Measurements from ENCODE around the gene SLC27A4.
A peak's percentile ranks its signal among the peaks of the same experiment; 100 is the strongest.
"Not testable (repeated sequence)": the region's sequence is repeated elsewhere in the genome, so short reads cannot be mapped to it uniquely, and the experiment has no call there.

The SLC27A4 gene

GRCh38 chr9:128325629-128326028 lies 14.7 kb upstream of the SLC27A4 start:
- no peak for DNase-seq

GRCh38 chr9:128333451-128333869 lies 6.9 kb upstream of the SLC27A4 start:
- DNase-seq = no peak

- DNase-seq = no peak
These were observed 5.2 kb upstream of the SLC27A4 start for GRCh38 chr9:128335161-128335560.

- DNase-seq = no peak
These were observed 4.4 kb upstream of the SLC27A4 start for GRCh38 chr9:128335914-128336313.

GRCh38 chr9:128337936-128338335 lies 2.4 kb upstream of the SLC27A4 start:
- no peak for DNase-seq

- not testable (repeated sequence) for DNase-seq
These were observed 1.3 kb upstream of the SLC27A4 start for GRCh38 chr9:128338852-128339614.

GRCh38 chr9:128340691-128341434 lies 536 bp downstream of the SLC27A4 start:
- peak; percentile 29 for DNase-seq

GRCh38 chr9:128341435-128341849 lies 1.1 kb downstream of the SLC27A4 start:
- peak; percentile 79 for DNase-seq

- DNase-seq = no peak
These were observed 2.8 kb downstream of the SLC27A4 start for GRCh38 chr9:128342971-128343680.

GRCh38 chr9:128343855-128344254 lies 3.5 kb downstream of the SLC27A4 start:
- no peak for DNase-seq

- no peak for DNase-seq
These were observed 4.7 kb downstream of the SLC27A4 start for GRCh38 chr9:128344931-128345605.

- no peak for DNase-seq
These were observed 8.8 kb downstream of the SLC27A4 start for GRCh38 chr9:128349125-128349524.

- no peak for DNase-seq
These were observed 9.4 kb downstream of the SLC27A4 start for GRCh38 chr9:128349772-128350171.

- no peak for DNase-seq
These were observed 15.1 kb downstream of the SLC27A4 start for GRCh38 chr9:128355451-128355850.

GRCh38 chr9:128358090-128358489 lies 17.8 kb downstream of the SLC27A4 start:
- DNase-seq = no peak

- no peak for DNase-seq
These were observed 18.5 kb downstream of the SLC27A4 start for GRCh38 chr9:128358861-128359260.

GRCh38 chr9:128360826-128361225 lies 20.5 kb downstream of the SLC27A4 start:
- DNase-seq = no peak

GRCh38 chr9:128361296-128361985 lies 21.1 kb downstream of the SLC27A4 start:
- DNase-seq = no peak

GRCh38 chr9:128361986-128362646 lies 21.8 kb downstream of the SLC27A4 start:
- DNase-seq = peak; percentile 82

GRCh38 chr9:128362774-128363173 lies 22.4 kb downstream of the SLC27A4 start:
- no peak for DNase-seq

- no peak for DNase-seq
These were observed 25.2 kb downstream of the SLC27A4 start for GRCh38 chr9:128365525-128365924.
